Measurements from ENCODE around the gene PPP6C. TPM values are rescaled to one million over a fixed set of nuclear protein-coding genes. Genes with fewer than 3 reads are reported as not detected.

The PPP6C gene
- total RNA-seq, 1 experiment from 2014 or later: 22.7 TPM

DNA sequence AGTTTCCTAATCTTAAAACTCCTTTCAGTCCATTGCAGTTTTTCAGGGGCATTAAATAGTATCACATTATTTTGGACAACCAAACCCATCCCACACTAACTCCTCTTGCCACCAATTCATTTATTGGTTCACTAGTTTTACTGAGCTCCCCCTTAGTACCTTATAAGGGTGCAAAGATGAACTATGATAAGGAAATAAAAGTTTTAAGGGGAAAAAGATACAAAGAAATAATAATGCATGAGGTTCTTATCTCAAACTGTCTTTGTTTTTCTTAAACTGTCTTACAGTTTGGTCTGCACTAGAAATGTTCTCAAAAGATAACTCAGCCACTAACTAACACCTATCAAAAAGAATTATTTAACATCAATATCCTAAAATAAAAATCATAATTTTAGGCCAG lies 54.6 kb downstream of the PPP6C start:
- BruUV-seq (replicated peaks): no TSS peak
- TF ChIP-seq, protein P1, sequence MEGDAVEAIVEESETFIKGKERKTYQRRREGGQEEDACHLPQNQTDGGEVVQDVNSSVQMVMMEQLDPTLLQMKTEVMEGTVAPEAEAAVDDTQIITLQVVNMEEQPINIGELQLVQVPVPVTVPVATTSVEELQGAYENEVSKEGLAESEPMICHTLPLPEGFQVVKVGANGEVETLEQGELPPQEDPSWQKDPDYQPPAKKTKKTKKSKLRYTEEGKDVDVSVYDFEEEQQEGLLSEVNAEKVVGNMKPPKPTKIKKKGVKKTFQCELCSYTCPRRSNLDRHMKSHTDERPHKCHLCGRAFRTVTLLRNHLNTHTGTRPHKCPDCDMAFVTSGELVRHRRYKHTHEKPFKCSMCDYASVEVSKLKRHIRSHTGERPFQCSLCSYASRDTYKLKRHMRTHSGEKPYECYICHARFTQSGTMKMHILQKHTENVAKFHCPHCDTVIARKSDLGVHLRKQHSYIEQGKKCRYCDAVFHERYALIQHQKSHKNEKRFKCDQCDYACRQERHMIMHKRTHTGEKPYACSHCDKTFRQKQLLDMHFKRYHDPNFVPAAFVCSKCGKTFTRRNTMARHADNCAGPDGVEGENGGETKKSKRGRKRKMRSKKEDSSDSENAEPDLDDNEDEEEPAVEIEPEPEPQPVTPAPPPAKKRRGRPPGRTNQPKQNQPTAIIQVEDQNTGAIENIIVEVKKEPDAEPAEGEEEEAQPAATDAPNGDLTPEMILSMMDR (IDR thresholded peaks at IDR 0.05; ENCODE audit: unreplicated experiment): no peak
- Mint-ChIP-seq H3K27ac (ENCODE audit: unreplicated experiment) (no peak overlapping the region), H3K27me3 (ENCODE audit: unreplicated experiment) (no peaks in the 10 kb centered on the region), H3K36me3 (ENCODE audit: insufficient read depth, unreplicated experiment) (no peaks in the 10 kb centered on the region), H3K9me3 (ENCODE audit: low read depth, unreplicated experiment) (no peaks in the 10 kb centered on the region), H3K4me3 (ENCODE audit: low read depth, unreplicated experiment) (no peak overlapping the region), H3K4me1 (ENCODE audit: low read depth, unreplicated experiment) (no peaks in the 10 kb centered on the region)
- intact Hi-C loops (cut with micrococcal nuclease; ENCODE audit: unreplicated experiment): no loop called here
- CTCF ChIA-PET: no interaction called here
- no peak for DNase-seq

DNA sequence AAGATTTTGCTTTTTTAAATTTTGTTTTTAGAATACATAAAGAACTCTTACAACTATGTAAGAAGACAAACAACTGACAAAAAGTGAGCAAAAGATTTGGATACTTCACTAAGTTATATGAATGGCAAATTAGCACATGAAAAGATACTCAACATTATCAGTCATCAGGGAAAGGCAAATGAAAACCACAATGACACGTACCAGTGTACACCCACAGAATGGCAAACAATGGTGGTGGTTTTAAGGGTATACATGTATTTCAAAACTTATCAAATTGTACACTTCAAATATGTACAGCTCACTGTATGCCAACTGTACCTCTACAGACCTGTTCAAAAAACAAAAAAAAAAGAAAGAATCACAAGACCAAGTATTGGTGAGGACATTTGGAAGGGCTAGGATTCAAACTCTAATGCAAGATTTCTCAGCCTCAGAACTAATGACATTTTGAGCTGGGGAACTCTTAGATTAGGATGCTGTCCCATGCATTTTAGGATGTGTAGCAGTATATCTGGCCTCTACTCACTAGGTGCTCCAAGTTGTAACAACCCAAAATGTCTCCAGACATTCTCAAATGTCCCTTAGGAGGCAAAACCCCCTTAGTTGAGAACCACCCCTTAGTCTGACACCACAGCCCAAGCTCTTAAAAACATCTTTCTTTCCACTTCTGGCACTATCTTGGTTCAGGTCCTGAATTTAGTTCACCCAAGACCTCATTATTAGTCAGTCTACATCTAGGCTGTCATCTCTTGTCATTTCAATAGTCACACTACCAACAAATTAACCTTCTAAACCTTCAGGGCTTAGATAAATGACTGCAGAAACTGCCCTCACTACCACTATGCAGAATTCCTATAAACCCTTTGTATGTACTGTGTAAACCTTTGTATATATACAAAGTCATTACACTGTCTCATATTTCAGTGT lies 55.9 kb downstream of the PPP6C start:
- TF ChIP-seq, protein P1 (IDR thresholded peaks at IDR 0.05; ENCODE audit: unreplicated experiment): no peak
- Mint-ChIP-seq H3K9me3 (ENCODE audit: low read depth, unreplicated experiment) (no peaks in the 10 kb centered on the region), H3K4me1 (ENCODE audit: low read depth, unreplicated experiment) (no peaks in the 10 kb centered on the region), H3K36me3 (ENCODE audit: insufficient read depth, unreplicated experiment) (no peaks in the 10 kb centered on the region), H3K27ac (ENCODE audit: unreplicated experiment) (no peak overlapping the region), H3K4me3 (ENCODE audit: low read depth, unreplicated experiment) (no peak overlapping the region), H3K27me3 (ENCODE audit: unreplicated experiment) (no peaks in the 10 kb centered on the region)
- intact Hi-C loops (cut with micrococcal nuclease; ENCODE audit: unreplicated experiment): no loop called here
- BruUV-seq (replicated peaks): no TSS peak
- DNase-seq: no peak
- CTCF ChIA-PET: no interaction called here

DNA sequence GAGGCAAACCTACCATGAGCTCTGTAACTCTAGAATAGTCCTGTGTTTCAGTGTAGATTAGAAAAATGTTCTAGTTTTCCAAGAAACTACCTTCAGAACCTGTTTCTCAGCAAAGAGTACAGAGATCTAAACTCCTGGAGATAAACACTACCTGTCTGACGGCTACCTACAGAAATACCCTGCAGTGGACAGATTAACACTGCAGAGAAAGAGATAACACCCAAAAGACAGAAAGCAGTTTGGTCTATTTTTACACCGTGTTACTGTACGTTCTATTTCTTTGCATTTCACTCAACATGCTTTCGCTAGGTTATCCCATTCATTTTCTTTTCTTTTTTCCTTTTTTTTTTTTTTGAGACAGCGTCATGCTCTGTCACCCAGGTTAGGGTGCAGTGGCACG lies 57.8 kb downstream of the PPP6C start:
- CTCF ChIA-PET: no interaction called here
- H3K36me3 Mint-ChIP-seq (ENCODE audit: insufficient read depth, unreplicated experiment): no peaks in the 10 kb centered on the region
- TF ChIP-seq, protein P1 (IDR thresholded peaks at IDR 0.05; ENCODE audit: unreplicated experiment): no peak
- H3K4me3 Mint-ChIP-seq (ENCODE audit: low read depth, unreplicated experiment): no peak overlapping the region
- no peak for DNase-seq
- H3K27me3 Mint-ChIP-seq (ENCODE audit: unreplicated experiment): no peaks in the 10 kb centered on the region
- no TSS peak for BruUV-seq (replicated peaks)
- no peak overlapping the region for H3K27ac Mint-ChIP-seq (ENCODE audit: unreplicated experiment)
- H3K4me1 Mint-ChIP-seq (ENCODE audit: low read depth, unreplicated experiment): no peaks in the 10 kb centered on the region
- intact Hi-C loops (cut with micrococcal nuclease; ENCODE audit: unreplicated experiment): no loop called here
- H3K9me3 Mint-ChIP-seq (ENCODE audit: low read depth, unreplicated experiment): no peaks in the 10 kb centered on the region

DNA sequence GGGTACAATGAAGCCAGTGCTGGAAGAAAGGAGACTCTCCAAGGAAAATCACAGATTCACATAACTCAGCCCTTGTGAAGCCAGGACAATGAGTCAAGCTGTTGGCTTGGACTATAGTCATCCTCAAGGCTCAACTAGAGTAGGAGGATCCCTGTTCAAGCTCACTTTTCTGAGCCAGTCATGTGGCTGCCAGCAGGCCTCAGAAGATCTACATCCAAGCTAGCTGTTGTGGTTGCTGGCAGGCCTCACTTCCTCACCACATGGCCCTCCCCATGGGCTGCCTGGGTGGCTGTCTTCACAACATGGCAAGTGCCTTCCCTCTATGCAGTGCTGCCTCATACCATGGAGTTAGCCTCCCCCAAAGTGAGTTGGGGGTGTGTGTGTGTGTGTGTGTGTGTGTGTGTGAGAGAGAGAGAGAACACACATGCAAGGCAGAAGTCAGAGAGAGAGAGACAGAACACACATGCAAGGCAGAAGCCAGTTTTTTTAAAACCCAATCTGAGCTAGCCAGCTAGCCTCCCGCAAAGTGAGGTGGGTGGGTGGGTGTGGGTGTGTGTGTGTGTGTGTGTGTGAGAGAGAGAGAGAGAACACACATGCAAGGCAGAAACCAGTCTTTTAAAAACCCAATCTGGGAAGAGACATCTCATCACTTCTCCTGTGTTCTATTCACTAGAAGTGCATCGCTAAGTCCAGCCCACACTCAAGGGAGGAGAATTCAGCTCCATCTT lies 63.4 kb downstream of the PPP6C start:
- H3K27me3 Mint-ChIP-seq (ENCODE audit: unreplicated experiment): no peaks in the 10 kb centered on the region
- H3K9me3 Mint-ChIP-seq (ENCODE audit: low read depth, unreplicated experiment): no peaks in the 10 kb centered on the region
- no peaks in the 10 kb centered on the region for H3K4me1 Mint-ChIP-seq (ENCODE audit: low read depth, unreplicated experiment)
- no peak overlapping the region for H3K27ac Mint-ChIP-seq (ENCODE audit: unreplicated experiment)
- H3K4me3 Mint-ChIP-seq (ENCODE audit: low read depth, unreplicated experiment): no peak overlapping the region
- TF ChIP-seq, protein P1 (IDR thresholded peaks at IDR 0.05; ENCODE audit: unreplicated experiment): no peak
- H3K36me3 Mint-ChIP-seq (ENCODE audit: insufficient read depth, unreplicated experiment): no peaks in the 10 kb centered on the region
- no peak for DNase-seq
- BruUV-seq (replicated peaks): no TSS peak
- intact Hi-C loops (cut with micrococcal nuclease; ENCODE audit: unreplicated experiment): no loop called here
- CTCF ChIA-PET: interaction anchor here (0.6 kb wide), 1 partner anchor 1090 kb away, joined by 3 read pairs; no protein-coding TSS in a partner anchor

All from Calu3 (cell line).